ENCODE measurements around the gene TBC1D3D. TPM values are rescaled to one million over a fixed set of nuclear protein-coding genes. Genes with fewer than 3 reads are reported as not detected.
"Not testable (repeated sequence)": the region's sequence is repeated elsewhere in the genome, so short reads cannot be mapped to it uniquely, and the experiment has no call there.

Gene TBC1D3D
- polyA plus RNA-seq (2013, experiment 1 of 2), result 0.04 TPM
- not detected for polyA plus RNA-seq (2013, experiment 2 of 2)

DNA sequence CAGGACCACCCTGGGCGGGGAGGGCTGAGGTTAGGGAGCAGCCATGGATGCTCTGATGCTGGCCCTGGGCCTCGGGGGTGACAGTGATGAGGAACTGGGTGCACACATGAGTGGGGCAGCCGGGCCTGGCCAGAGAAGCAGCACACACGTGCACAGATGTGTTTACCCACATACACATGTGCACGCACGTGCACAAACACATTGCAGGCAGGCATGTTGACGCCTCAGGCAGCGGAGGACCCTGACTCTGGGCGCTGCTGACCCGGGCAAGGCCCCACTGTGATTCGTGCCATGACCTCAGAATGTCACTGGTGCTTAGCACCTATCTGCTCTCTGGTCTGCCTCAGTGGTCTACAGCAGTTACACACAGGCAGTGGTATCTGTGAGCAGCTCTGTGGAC lies at the start of gene TBC1D3D:
TSS of gene TBC1D3D (plus strand) at position 301 of the 400 bp plus-strand sequence. CDS start 1,585 bp downstream, outside the sequence.
- not testable (repeated sequence) for H3K4me1 ChIP-seq (ENCODE audit: control insufficient read depth, low read depth, low read length); H3K4ac ChIP-seq (ENCODE audit: low read depth, low read length); H3K27ac ChIP-seq (ENCODE audit: low read depth, low read length); H2BK120ac ChIP-seq (ENCODE audit: low read depth, low read length); H3K79me2 ChIP-seq (ENCODE audit: control insufficient read depth, insufficient read depth, low read length); H2AK5ac ChIP-seq (ENCODE audit: low read length); H3K27me3 ChIP-seq (ENCODE audit: insufficient read depth, low read length, poor library complexity); H2BK15ac ChIP-seq (replicated peaks; ENCODE audit: low read depth); H3K56ac ChIP-seq (ENCODE audit: low read length); H2BK5ac ChIP-seq (ENCODE audit: low read length); H3K23ac ChIP-seq (ENCODE audit: low read length); H3K18ac ChIP-seq (ENCODE audit: low read length); H4K5ac ChIP-seq (ENCODE audit: low read length); H3K4me2 ChIP-seq (ENCODE audit: low read length); H3K79me1 ChIP-seq (ENCODE audit: low read length); H4K8ac ChIP-seq (ENCODE audit: low read depth, low read length); H3K4me3 ChIP-seq (ENCODE audit: low read length); H3K9ac ChIP-seq (ENCODE audit: low read length); H3K36me3 ChIP-seq (ENCODE audit: control insufficient read depth, insufficient read depth, low read length); DNase-seq
- WGBS (ENCODE audit: extremely low coverage, insufficient coverage, low lambda C conversion rate), result no CpG with 5 or more reads among the region's 11 CpGs

DNA sequence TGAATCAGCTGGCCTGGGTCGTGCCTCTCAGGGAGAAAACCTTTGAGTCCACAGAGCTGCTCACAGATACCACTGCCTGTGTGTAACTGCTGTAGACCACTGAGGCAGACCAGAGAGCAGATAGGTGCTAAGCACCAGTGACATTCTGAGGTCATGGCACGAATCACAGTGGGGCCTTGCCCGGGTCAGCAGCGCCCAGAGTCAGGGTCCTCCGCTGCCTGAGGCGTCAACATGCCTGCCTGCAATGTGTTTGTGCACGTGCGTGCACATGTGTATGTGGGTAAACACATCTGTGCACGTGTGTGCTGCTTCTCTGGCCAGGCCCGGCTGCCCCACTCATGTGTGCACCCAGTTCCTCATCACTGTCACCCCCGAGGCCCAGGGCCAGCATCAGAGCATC lies 14.8 kb upstream of the TBC1D3D start, which contains the start of gene TBC1D3L:
TSS of gene TBC1D3L (minus strand) at position 101 of the 400 bp plus-strand sequence. CDS start 1,540 bp downstream, outside the sequence.
- no CpG with 5 or more reads among the region's 11 CpGs for WGBS (ENCODE audit: extremely low coverage, insufficient coverage, low lambda C conversion rate)
- H2BK15ac ChIP-seq (replicated peaks; ENCODE audit: low read depth); H3K18ac ChIP-seq (ENCODE audit: low read length); H3K4me1 ChIP-seq (ENCODE audit: control insufficient read depth, low read depth, low read length); H3K23ac ChIP-seq (ENCODE audit: low read length); DNase-seq; H3K4me2 ChIP-seq (ENCODE audit: low read length); H3K27ac ChIP-seq (ENCODE audit: low read depth, low read length); H3K56ac ChIP-seq (ENCODE audit: low read length); H4K5ac ChIP-seq (ENCODE audit: low read length); H2BK120ac ChIP-seq (ENCODE audit: low read depth, low read length); H3K79me1 ChIP-seq (ENCODE audit: low read length); H3K4ac ChIP-seq (ENCODE audit: low read depth, low read length); H3K4me3 ChIP-seq (ENCODE audit: low read length); H3K9ac ChIP-seq (ENCODE audit: low read length); H3K79me2 ChIP-seq (ENCODE audit: control insufficient read depth, insufficient read depth, low read length); H4K8ac ChIP-seq (ENCODE audit: low read depth, low read length); H2BK5ac ChIP-seq (ENCODE audit: low read length); H2AK5ac ChIP-seq (ENCODE audit: low read length); H3K27me3 ChIP-seq (ENCODE audit: insufficient read depth, low read length, poor library complexity); H3K36me3 ChIP-seq (ENCODE audit: control insufficient read depth, insufficient read depth, low read length): not testable (repeated sequence)
